ENCODE data around the gene MAPK8IP2.

MAPK8IP2 gene

GRCh38 chr22:50605002-50605612, 4.5 kb downstream of the MAPK8IP2 start:
- no peak overlapping the region for H2AFZ ChIP-seq (ENCODE audit: low read depth, low read length, severe bottlenecking)
- H3F3A ChIP-seq (ENCODE audit: insufficient read depth): no peaks in the 10 kb centered on the region
- no peaks in the 10 kb centered on the region for H3K9me3 ChIP-seq (ENCODE audit: insufficient read depth, low read length)
- no peak overlapping the region for H3K27ac ChIP-seq (ENCODE audit: low read depth, low read length)
- H3K9me2 ChIP-seq (replicated peaks; ENCODE audit: insufficient read depth, low read length): no peaks in the 10 kb centered on the region
- H3K4me3 ChIP-seq (ENCODE audit: insufficient read depth, low read length, poor library complexity, severe bottlenecking): no peak overlapping the region
- H3K79me2 ChIP-seq (ENCODE audit: insufficient read depth, low read length): no peaks in the 10 kb centered on the region
- H3K36me3 ChIP-seq (ENCODE audit: low read length): no peaks in the 10 kb centered on the region
- H4K20me1 ChIP-seq (ENCODE audit: low read depth, low read length): no peaks in the 10 kb centered on the region
- no peak overlapping the region for H3K9ac ChIP-seq (ENCODE audit: low read length)
- TF ChIP-seq CTCF (IDR thresholded peaks at IDR 0.05; ENCODE audit: insufficient read depth, low read length, poor library complexity, severe bottlenecking) (no peak), EZH2phosphoT487 (conservative IDR thresholded peaks at IDR 0.05; ENCODE audit: low read length) (no peak)
- H3K27me3 ChIP-seq (ENCODE audit: low read length): no peaks in the 10 kb centered on the region
- no peak overlapping the region for H3K4me2 ChIP-seq (ENCODE audit: low read depth, low read length, poor library complexity, severe bottlenecking)

- H4K20me1 ChIP-seq (ENCODE audit: low read depth, low read length): no peaks in the 10 kb centered on the region
- H3K79me2 ChIP-seq (ENCODE audit: insufficient read depth, low read length): no peaks in the 10 kb centered on the region
- H3K9ac ChIP-seq (ENCODE audit: low read length): no peak overlapping the region
- H3K9me3 ChIP-seq (ENCODE audit: insufficient read depth, low read length): no peaks in the 10 kb centered on the region
- H3K9me2 ChIP-seq (replicated peaks; ENCODE audit: insufficient read depth, low read length): no peaks in the 10 kb centered on the region
- TF ChIP-seq EZH2phosphoT487 (conservative IDR thresholded peaks at IDR 0.05; ENCODE audit: low read length): no peak
- TF ChIP-seq CTCF (IDR thresholded peaks at IDR 0.05; ENCODE audit: insufficient read depth, low read length, poor library complexity, severe bottlenecking): no peak
- H3K4me3 ChIP-seq (ENCODE audit: insufficient read depth, low read length, poor library complexity, severe bottlenecking): no peak overlapping the region
- H3F3A ChIP-seq (ENCODE audit: insufficient read depth): no peaks in the 10 kb centered on the region
- no peak overlapping the region for H2AFZ ChIP-seq (ENCODE audit: low read depth, low read length, severe bottlenecking)
- no peaks in the 10 kb centered on the region for H3K27me3 ChIP-seq (ENCODE audit: low read length)
- H3K27ac ChIP-seq (ENCODE audit: low read depth, low read length): no peak overlapping the region
- no peaks in the 10 kb centered on the region for H3K36me3 ChIP-seq (ENCODE audit: low read length)
- no peak overlapping the region for H3K4me2 ChIP-seq (ENCODE audit: low read depth, low read length, poor library complexity, severe bottlenecking)
Measured at GRCh38 chr22:50605613-50606074, 5.1 kb downstream of the MAPK8IP2 start.

- Histone ChIP-seq H3F3A (ENCODE audit: insufficient read depth) (no peaks in the 10 kb centered on the region), H2AFZ (ENCODE audit: low read depth, low read length, severe bottlenecking) (no peak overlapping the region), H3K79me2 (ENCODE audit: insufficient read depth, low read length) (no peaks in the 10 kb centered on the region), H3K9ac (ENCODE audit: low read length) (no peak overlapping the region), H3K4me2 (ENCODE audit: low read depth, low read length, poor library complexity, severe bottlenecking) (no peak overlapping the region), H3K9me2 (replicated peaks; ENCODE audit: insufficient read depth, low read length) (no peaks in the 10 kb centered on the region), H3K36me3 (ENCODE audit: low read length) (no peaks in the 10 kb centered on the region), H3K27me3 (ENCODE audit: low read length) (no peaks in the 10 kb centered on the region), H4K20me1 (ENCODE audit: low read depth, low read length) (no peaks in the 10 kb centered on the region), H3K4me3 (ENCODE audit: insufficient read depth, low read length, poor library complexity, severe bottlenecking) (no peak overlapping the region), H3K9me3 (ENCODE audit: insufficient read depth, low read length) (no peaks in the 10 kb centered on the region), H3K27ac (ENCODE audit: low read depth, low read length) (no peak overlapping the region)
- TF ChIP-seq CTCF (IDR thresholded peaks at IDR 0.05; ENCODE audit: insufficient read depth, low read length, poor library complexity, severe bottlenecking) (no peak), EZH2phosphoT487 (conservative IDR thresholded peaks at IDR 0.05; ENCODE audit: low read length) (no peak)
Measured at GRCh38 chr22:50606165-50606945, 5.8 kb downstream of the MAPK8IP2 start.
